Astrocyte (in vitro differentiated cells and primary cell): ENCODE measurements around the gene MAT2A. TPM values are rescaled to one million over a fixed set of nuclear protein-coding genes. Genes with fewer than 3 reads are reported as not detected.
A peak's percentile ranks its signal among the peaks of the same experiment; 100 is the strongest.

ENCODE experiments used
- DNase-seq: peaks from one replicate; pipeline ENCODE4 v3.0.0-alpha.2; 2010; ENCODE audit warnings: low read depth
- FAIRE-seq: peaks from 2 replicates; lab custom pipeline; 2011; peaks lifted over from hg19 to GRCh38; lab: Jason Lieb, UNC
- H2AFZ ChIP-seq: 2 replicates; pipeline ENCODE4 v1.6.0; 2012; ENCODE audit warnings: low read depth, low read length, inconsistent platforms
- H3K27ac ChIP-seq: 2 replicates; pipeline ENCODE4 v1.5.1; 2011; ENCODE audit warnings: low read depth, low read length, inconsistent platforms
- H3K27me3 ChIP-seq: 2 replicates; pipeline ENCODE4 v1.6.0; 2011; ENCODE audit warnings: low read length, inconsistent platforms; ENCODE audit not compliant: insufficient read depth
- H3K36me3 ChIP-seq: 2 replicates; pipeline ENCODE4 v1.5.1; 2011; ENCODE audit warnings: low read length, inconsistent platforms; ENCODE audit not compliant: insufficient read depth
- H3K4me1 ChIP-seq: 2 replicates; pipeline ENCODE4 v1.5.1; 2011; ENCODE audit warnings: low read length, inconsistent platforms; ENCODE audit not compliant: insufficient read depth
- H3K4me2 ChIP-seq: 2 replicates; pipeline ENCODE4 v1.6.0; 2012; ENCODE audit warnings: low read length, inconsistent platforms
- H3K4me3 ChIP-seq: 2 replicates; pipeline ENCODE4 v1.5.1; 2011; ENCODE audit warnings: low read depth, mild to moderate bottlenecking, low read length, inconsistent platforms; ENCODE audit not compliant: insufficient read depth
- H3K79me2 ChIP-seq: 2 replicates; pipeline ENCODE4 v1.6.0; 2012; ENCODE audit warnings: mild to moderate bottlenecking, low read length, inconsistent platforms; ENCODE audit not compliant: insufficient read depth
- H3K9ac ChIP-seq: 2 replicates; pipeline ENCODE4 v1.6.0; 2012; ENCODE audit warnings: mild to moderate bottlenecking, low read length, inconsistent platforms
- H3K9me3 ChIP-seq: 2 replicates; pipeline ENCODE4 v1.5.1; 2012; ENCODE audit warnings: low read depth, mild to moderate bottlenecking, low read length, inconsistent platforms; ENCODE audit not compliant: insufficient read depth
- H4K20me1 ChIP-seq: 2 replicates; pipeline ENCODE4 v1.6.0; 2012; ENCODE audit warnings: low read length, inconsistent platforms; ENCODE audit not compliant: insufficient read depth
- H3K27ac Mint-ChIP-seq: one replicate; pipeline ENCODE4 v1.8.0; 2021; ENCODE audit warnings: mild to moderate bottlenecking, mixed read lengths; ENCODE audit not compliant: unreplicated experiment
- H3K27me3 Mint-ChIP-seq: one replicate; pipeline ENCODE4 v1.8.0; 2021; ENCODE audit warnings: low read depth, mixed read lengths; ENCODE audit not compliant: unreplicated experiment
- H3K36me3 Mint-ChIP-seq: one replicate; pipeline ENCODE4 v1.8.0; 2021; ENCODE audit warnings: low read depth, mixed read lengths; ENCODE audit not compliant: unreplicated experiment
- H3K4me1 Mint-ChIP-seq: one replicate; pipeline ENCODE4 v1.8.0; 2021; ENCODE audit warnings: low read depth, mixed read lengths; ENCODE audit not compliant: unreplicated experiment
- H3K4me3 Mint-ChIP-seq: one replicate; pipeline ENCODE4 v1.8.0; 2021; ENCODE audit warnings: mild to moderate bottlenecking, moderate library complexity, mixed read lengths; ENCODE audit not compliant: unreplicated experiment
- H3K9me3 Mint-ChIP-seq: one replicate; pipeline ENCODE4 v1.8.0; 2021; ENCODE audit warnings: mild to moderate bottlenecking, mixed read lengths; ENCODE audit not compliant: unreplicated experiment
- EZH2 ChIP-seq: IDR thresholded peaks from 2 replicates; pipeline ENCODE4 v1.6.1; 2012; ENCODE audit warnings: mild to moderate bottlenecking, low read length, inconsistent platforms; ENCODE audit not compliant: insufficient read depth
- total RNA-seq: library from RNA; stranded (reverse); gene quantifications from 2 replicates; pipeline ENCODE4 v1.2.1, GENCODE V29; 2021
- TF ChIP-seq, protein P1 (sequence below): IDR thresholded peaks from 2 replicates; pipeline ENCODE4 v1.5.1; 2011; ENCODE audit warnings: low read depth, mild to moderate bottlenecking, inconsistent platforms, low read length, moderate library complexity; ENCODE audit not compliant: insufficient read depth

The MAT2A gene
- total RNA-seq, 1 donor from 2014 or later, result 180 TPM

DNA sequence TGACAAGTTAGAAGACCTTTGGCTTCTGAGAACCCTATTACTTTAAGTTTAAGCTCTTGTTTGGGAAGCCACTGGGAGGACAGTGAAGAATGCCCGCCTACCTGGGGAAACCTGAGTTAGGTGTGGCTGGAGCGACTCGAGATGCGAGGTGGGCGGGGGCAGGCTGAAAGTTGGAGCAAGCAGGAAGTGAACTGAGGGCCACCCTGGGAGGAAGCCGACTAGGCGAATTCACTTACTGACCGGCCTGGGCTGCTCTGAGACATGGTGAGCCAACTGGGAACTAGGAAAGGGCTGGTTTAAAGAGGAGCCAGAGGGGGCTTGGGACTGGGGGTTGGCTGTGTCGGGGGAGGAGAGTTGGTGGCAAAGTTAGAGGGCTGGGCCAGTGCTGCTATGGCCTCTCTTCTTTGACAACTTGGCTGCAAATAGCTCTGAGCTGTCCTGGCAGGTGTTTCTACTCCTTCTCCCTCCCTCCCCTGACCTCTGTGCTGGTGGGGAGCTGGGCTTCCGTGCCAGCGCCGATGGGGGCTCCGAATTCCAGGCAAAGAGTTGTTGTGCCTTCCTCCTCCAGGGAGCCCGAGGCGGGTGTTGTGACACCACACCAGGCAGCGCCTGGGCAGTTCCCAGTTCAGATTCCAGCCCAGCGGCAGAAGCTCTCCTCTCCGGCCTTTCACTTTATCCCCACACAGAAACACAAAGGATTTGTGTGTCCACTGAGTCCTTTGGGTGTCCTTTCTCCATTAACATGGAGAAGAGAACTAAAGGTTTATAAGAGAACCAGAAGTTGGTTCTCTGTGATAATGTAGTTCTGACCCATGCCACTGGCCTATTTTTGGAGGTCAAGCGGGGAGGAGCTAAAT, 38.6 kb downstream of the MAT2A start, which contains the start of gene VAMP8:
TSS of gene VAMP8 (plus strand) at position 201 of the 857 bp plus-strand sequence. CDS start at position 262, 61 bp downstream.
- H2AFZ ChIP-seq, result peak within 1 kb of the TSS; percentile 52
- H3K4me2 ChIP-seq, result no peak within 1 kb of the TSS

DNA sequence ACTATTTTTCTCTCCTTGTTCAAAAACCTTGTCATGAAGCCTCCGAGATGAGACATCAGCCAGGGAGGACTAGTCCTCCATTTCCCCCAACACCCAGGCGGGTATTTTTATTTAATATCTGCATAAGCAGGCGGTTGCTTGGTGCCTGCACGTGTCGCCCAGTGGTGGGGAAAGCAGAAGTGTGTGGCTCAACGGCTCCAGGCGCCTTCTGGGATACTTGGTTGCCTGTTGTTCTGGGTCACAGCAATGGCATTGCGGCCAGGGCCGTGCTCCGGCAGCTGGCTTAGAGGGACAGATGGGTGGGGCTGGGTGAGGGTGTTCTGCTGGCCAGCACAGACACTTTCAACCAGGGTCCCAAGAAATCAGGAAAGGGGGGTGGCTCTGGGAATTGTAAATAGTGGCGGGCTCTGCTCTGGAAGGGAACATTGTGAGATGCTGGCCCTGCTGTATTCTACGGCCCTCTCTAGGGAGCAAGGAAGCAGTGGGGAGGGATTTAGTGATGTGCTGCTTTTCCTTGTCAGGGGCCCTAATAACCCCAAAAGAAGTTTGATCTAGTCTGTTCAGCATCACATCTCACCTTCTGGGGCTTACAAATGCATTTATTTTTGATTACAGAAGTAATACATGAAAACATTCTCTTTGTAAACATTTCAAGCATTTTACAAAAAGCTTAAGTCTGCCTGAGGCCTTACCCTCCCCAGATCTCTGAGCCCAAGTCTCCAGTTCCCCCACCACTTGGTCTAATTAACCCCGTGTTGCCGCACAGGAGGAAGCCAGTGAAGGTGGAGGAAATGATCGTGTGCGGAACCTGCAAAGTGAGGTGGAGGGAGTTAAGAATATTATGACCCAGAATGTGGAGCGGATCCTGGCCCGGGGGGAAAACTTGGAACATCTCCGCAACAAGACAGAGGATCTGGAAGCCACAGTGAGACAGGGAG, 39.5 kb downstream of the MAT2A start:
- Mint-ChIP-seq H3K4me1 (peaks cover 27% of the 10 kb centered on the region), H3K27me3 (peaks cover 8% of the 10 kb centered on the region), H3K9me3 (no peaks in the 10 kb centered on the region), H3K36me3 (peaks cover 4% of the 10 kb centered on the region), H3K27ac (peak overlapping the region; percentile 71), H3K4me3 (peak overlapping the region; percentile 79)
- H3K36me3 ChIP-seq, result no peaks in the 10 kb centered on the region
- H3K9ac ChIP-seq, result no peak overlapping the region
- H4K20me1 ChIP-seq, result no peaks in the 10 kb centered on the region
- FAIRE-seq, result no peak
- no peak overlapping the region for H3K27ac ChIP-seq
- no peaks in the 10 kb centered on the region for H3K27me3 ChIP-seq
- no peak overlapping the region for H3K4me2 ChIP-seq
- H3K9me3 ChIP-seq, result no peaks in the 10 kb centered on the region
- peak overlapping the region; percentile 18 for H2AFZ ChIP-seq
- DNase-seq, result no peak
- H3K79me2 ChIP-seq, result no peaks in the 10 kb centered on the region
- H3K4me1 ChIP-seq, result peaks cover 3% of the 10 kb centered on the region
- TF ChIP-seq, protein P1, sequence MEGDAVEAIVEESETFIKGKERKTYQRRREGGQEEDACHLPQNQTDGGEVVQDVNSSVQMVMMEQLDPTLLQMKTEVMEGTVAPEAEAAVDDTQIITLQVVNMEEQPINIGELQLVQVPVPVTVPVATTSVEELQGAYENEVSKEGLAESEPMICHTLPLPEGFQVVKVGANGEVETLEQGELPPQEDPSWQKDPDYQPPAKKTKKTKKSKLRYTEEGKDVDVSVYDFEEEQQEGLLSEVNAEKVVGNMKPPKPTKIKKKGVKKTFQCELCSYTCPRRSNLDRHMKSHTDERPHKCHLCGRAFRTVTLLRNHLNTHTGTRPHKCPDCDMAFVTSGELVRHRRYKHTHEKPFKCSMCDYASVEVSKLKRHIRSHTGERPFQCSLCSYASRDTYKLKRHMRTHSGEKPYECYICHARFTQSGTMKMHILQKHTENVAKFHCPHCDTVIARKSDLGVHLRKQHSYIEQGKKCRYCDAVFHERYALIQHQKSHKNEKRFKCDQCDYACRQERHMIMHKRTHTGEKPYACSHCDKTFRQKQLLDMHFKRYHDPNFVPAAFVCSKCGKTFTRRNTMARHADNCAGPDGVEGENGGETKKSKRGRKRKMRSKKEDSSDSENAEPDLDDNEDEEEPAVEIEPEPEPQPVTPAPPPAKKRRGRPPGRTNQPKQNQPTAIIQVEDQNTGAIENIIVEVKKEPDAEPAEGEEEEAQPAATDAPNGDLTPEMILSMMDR, result no peak
- no peak for TF ChIP-seq EZH2
- no peak overlapping the region for H3K4me3 ChIP-seq

More for the DNA sequence above, 38.6 kb downstream of the MAT2A start, which contains the start of gene VAMP8:
- TF ChIP-seq, protein P1, result no peak
- TF ChIP-seq EZH2, result no peak
- Mint-ChIP-seq H3K27me3 (peaks cover 7% of the 10 kb centered on the region), H3K36me3 (peaks cover 4% of the 10 kb centered on the region), H3K4me1 (peaks cover 27% of the 10 kb centered on the region), H3K4me3 (peak within 1 kb of the TSS; percentile 79), H3K9me3 (no peaks in the 10 kb centered on the region), H3K27ac (peak within 1 kb of the TSS; percentile 71)
- Histone ChIP-seq H3K4me3 (no peak within 1 kb of the TSS), H3K79me2 (no peaks in the 10 kb centered on the region), H3K27ac (no peak within 1 kb of the TSS), H3K9me3 (no peaks in the 10 kb centered on the region), H3K9ac (no peak within 1 kb of the TSS), H3K36me3 (no peaks in the 10 kb centered on the region), H3K27me3 (no peaks in the 10 kb centered on the region), H3K4me1 (peaks cover 3% of the 10 kb centered on the region), H4K20me1 (no peaks in the 10 kb centered on the region)
- FAIRE-seq (no peak), DNase-seq (no peak)
